ENCODE results near the gene TSBP1.
"Not testable (repeated sequence)": the region's sequence is repeated elsewhere in the genome, so short reads cannot be mapped to it uniquely, and the experiment has no call there.

TSBP1 gene

DNA sequence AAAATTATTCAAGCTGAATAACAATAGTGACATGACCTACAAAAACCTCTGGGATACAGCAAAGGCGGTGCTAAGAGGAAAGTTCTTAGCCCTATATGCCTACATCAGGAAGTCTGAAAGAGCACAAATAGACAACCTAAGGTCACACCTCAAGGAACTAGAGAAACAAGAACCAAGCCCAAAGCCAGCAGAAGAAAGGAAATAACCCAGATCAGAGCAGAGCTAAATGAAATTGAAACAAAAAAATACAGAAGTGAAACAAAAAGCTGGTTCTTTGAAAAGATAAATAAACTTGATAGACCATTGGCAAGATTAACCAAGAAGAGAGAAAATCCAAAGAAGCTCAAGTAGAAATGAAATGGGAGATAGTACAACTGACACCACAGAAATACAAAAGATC, 100.3 kb downstream of the TSBP1 start:
- DNase-seq = no peak

DNA sequence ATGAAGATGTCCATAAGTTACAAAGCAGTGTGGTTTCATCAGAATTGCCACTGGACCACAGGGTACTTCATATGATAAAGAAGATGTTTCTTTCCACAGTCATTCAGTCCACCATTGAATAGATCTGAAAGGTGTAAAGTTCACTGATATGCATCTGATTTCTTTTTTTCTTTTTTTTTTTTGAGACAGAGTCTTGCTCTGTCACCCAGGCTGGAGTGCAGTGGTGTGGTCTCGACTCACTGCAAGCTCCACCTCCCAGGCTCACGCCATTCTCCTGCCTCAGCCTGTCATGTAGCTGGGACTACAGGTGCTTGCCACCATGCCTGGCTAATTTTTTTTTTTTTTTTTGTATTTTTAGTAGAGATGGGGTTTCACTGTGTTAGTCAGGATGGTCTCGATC, 103.2 kb downstream of the TSBP1 start:
- DNase-seq = not testable (repeated sequence)

DNA sequence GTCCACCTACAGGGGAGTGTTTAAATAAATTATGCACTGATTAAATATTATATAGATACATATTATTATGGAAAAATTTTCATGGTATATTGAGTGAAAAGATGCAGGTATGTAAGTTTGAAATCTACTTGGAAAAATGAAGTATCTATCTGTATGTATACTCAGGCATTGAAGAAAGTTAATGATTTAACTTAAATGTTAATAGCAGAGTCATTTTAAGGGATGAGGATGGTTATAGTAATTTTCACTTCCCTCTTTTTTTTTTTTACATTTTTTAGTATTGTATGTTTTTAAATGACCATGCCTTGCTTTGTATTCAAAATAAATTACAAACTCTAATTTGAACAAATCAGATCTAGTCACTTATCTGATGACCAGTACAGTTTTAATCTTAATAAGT, 104.7 kb downstream of the TSBP1 start:
- no peak for DNase-seq

DNA sequence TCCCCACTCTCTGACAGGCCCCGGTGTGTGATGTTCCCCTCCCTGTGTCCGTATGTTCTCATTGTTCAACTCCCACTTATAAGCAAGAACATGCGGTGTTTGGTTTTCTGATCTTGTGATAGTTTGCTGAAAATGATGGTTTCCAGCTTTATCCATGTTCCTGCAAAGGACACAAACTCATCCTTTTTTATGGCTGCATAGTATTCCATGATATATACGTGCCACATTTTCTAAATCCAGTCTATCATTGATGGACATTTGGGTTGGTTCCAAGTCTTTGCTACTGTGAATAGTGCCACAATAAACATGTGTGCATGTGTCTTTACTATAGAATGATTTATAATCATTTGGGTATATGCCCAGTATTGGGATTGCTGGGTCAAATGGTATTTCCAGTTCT, 114.4 kb downstream of the TSBP1 start:
- not testable (repeated sequence) for DNase-seq

DNA sequence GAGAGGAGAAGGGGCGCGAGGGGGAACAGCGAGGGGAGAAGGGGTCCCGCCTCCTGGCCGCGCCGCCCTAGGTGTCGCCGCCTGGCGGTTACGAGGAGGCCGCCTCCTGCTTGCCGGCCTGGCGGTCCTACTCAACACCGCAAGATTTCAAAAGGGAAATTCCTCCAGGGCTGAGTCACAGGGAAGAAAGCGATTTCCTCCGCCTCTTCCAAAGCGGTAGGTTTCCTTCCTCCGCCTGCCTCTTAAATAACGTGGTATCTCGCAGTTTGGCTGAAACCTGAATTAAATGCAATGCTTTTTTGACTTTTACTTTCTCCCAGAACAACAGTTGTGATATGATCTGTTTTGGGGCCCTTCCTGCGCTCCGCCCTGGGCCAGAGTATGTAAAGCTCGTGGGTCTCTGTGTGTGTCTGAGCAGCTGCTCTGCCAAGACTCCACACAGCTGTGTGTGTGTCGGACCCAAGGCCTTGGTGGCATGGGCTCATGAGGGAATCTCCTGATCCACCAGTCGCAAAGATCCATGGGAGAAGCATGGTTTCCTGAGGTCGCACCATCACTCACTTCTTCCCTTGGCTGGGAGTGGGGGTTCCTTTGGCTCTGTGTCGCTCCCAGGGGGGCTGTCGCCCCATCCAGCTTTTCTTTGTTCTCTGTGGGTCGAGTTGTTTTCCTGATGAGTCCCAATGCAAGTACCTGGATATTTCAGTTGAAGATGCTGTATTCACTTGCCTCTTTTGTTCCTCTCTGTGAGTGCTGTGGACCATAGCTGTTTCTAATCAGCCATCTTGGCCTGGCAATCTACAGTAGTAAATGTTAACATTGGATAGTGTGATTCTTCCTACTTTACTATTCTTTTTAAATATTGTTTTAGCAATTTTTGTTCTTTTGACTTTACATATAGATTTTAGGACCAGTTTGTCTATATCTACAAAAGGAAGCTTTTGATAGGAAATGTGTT, 116.2 kb downstream of the TSBP1 start:
- peak; percentile 85 for DNase-seq

DNA sequence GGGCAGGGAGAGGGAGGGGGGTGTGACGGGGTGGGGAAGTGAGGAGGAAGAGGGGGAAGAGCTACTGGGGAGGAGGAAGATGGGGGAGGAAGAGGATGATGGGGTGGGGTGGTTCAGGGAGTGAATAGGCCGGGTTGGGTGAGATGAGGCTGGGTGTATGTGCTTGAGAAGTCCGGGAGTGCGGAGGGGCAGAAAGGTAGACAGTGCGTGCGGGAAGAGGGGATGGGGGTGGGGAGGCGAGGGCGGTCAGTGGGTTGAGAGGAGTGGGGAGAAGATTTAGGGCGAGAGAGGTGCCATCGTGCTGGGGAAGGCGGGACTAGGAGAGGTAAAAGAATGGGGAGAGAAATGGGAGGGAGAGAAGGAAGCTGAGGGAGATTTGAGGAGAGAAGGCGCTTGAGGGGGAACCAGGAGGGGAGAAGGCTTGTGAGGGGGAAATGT, 116.9 kb downstream of the TSBP1 start:
- DNase-seq = no peak

DNA sequence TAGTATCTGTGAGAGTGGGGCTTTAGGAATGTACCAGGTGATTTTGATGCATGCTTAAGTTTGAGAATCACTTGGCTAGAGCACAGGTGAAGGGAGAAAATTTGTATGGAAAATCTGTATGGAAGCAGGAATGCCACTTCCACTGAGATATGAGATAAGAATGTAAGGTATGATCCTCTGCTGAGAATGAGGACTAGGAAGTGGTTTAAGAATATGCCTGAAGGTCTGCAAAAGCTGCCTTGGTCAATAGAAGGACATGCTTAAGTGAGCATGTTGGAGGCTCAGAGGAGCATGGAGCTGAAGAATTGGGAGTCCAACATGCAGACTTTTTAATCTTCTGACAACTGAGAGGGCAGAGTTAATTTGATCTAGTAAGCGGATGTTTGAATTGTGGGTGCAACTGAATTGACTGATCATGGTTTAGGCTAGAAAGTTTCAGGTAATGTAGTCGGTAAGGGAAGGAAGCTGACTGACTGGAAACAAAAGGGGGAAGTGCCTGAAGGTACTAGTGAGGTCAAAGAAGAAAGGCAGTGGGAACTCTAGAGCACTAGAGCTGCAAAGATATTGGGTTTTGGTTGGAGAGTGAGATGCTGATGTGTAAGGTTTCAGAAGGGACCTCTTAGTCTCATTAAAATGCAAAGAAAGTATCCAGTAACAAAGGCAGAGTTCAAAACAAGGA, 119.2 kb downstream of the TSBP1 start:
- DNase-seq = no peak

DNA sequence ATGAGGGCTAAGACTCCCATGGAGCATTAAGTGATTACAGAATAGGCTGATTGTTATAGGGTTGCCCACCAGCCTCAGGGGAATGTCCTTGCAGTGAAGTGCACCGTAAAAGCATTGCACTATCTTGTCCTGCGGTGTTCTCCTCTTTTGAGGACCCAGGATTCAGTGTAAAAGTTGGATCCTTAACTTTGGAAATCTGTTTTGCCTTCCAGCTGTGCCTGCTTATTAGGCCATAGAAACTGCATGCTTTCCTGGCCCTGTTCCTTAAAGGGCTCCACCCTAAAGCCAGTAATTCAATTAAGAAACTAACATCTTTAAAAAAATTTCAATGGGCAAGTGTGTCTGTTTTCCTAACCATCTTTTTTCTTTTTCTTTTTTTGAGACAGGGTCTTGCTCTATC, 122.4 kb downstream of the TSBP1 start:
- DNase-seq = no peak

DNA sequence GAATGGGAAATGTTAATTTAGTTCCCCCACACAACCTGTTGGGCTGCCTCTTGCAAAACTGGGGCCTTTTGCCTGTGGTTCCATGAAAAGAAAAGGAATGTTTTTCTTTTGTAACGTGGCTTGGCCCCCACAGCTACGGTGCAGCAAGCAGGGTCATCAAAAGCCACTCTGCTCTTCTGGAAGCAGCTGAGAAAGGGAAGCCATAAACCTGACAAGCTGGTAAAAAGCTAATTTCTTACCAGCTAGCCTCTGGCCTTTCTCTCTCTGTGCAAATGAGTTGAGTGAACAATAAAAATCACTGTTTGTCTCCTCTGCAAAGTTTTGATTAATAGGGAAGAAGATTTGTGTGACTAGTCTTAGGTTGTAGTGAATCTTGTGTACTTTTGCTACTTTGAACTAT, 124.3 kb downstream of the TSBP1 start:
- DNase-seq = no peak

DNA sequence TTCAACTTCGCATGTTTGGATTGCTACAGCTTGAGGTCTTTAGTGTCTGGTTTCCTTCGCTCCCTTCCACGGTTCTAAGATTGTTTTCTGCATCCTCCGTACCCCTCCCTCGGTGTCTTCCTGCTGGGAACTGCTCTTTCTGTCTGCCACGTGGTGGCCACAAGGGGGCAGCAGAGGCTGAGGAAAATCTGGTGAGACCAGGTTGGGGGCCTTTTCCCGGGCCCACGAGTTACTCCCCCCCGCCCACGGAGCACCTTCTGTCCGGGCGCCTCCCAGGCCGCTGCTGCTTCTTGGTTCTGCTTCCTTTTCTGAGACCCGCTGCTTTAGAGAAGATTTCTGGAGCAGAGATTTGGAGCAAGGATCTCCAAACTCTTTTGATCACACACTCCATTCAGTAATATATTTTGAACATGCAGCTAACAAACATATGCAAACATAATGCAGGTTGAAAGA, 126.7 kb downstream of the TSBP1 start:
- peak; percentile 89 for DNase-seq

DNA sequence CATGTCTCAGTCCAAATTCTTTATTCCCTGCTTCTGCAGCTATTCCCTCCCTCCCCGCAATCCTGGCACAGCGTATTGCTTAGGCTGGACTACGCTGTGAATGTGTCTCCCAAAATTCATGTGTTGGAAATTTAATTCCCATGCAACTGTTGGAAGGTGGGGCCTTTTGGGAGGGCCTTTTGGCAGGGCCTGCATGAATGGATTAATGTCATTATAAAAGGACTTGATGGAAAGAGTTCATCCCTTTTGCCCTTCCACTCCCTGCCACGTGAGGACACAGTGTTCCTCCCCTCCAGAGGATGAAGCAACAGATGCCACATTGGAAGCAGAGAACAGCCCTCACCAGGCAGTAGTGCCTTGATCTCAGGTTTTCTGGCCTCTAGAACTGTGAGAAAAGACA, 127.4 kb downstream of the TSBP1 start:
- no peak for DNase-seq
